DND-41 (cell line): ENCODE measurements around the gene ZNF521.

Experiments
- ATAC-seq: fragments of 200-7000 bp; cut with Tn5 transposase; 3 replicates; pipeline ENCODE4 v1.9.1; 2021; ENCODE audit warnings: low read depth; ENCODE audit not compliant: insufficient read depth
- DNase-seq: peaks from one replicate; pipeline ENCODE4 v3.0.0-alpha.2; 2020
- H2AFZ ChIP-seq: 2 replicates; pipeline ENCODE4 v1.6.0; 2012; ENCODE audit warnings: low read depth, low read length
- H3K27ac ChIP-seq: 2 replicates; pipeline ENCODE4 v1.5.1; 2012; ENCODE audit warnings: low read length, inconsistent platforms
- H3K27me3 ChIP-seq: fragments of 200-600 bp; sonication (generic); 2 replicates; pipeline ENCODE4 v1.6.0; 2012; ENCODE audit warnings: low read length, mild to moderate bottlenecking, inconsistent platforms; ENCODE audit not compliant: insufficient read depth, poor library complexity
- H3K36me3 ChIP-seq: 2 replicates; pipeline ENCODE4 v1.5.1; 2012; ENCODE audit warnings: low read length, inconsistent platforms; ENCODE audit not compliant: insufficient read depth
- H3K4me1 ChIP-seq: 2 replicates; pipeline ENCODE4 v1.5.1; 2012; ENCODE audit warnings: mild to moderate bottlenecking, low read length; ENCODE audit not compliant: insufficient read depth
- H3K4me2 ChIP-seq: 2 replicates; pipeline ENCODE4 v1.6.0; 2012; ENCODE audit warnings: mild to moderate bottlenecking, moderate library complexity, low read length, inconsistent platforms; ENCODE audit not compliant: insufficient read depth
- H3K4me3 ChIP-seq, 2 experiments: fragments of 200-600 bp in 1 of 2; shearing (Covaris generic) in 1 of 2; 2 replicates each; pipeline ENCODE4 v1.5.1; 2012 to 2016; ENCODE audit warnings: inconsistent platforms in 2 of 2, low read length in 2 of 2, mild to moderate bottlenecking in 2 of 2, low read depth in 1 of 2, moderate library complexity in 1 of 2
- H3K79me2 ChIP-seq: 2 replicates; pipeline ENCODE4 v1.6.0; 2012; ENCODE audit warnings: low read length, inconsistent platforms; ENCODE audit not compliant: insufficient read depth
- H3K9ac ChIP-seq: 2 replicates; pipeline ENCODE4 v1.6.0; 2012; ENCODE audit warnings: low read depth, mild to moderate bottlenecking, inconsistent platforms, low read length, moderate library complexity
- H3K9me3 ChIP-seq: 2 replicates; pipeline ENCODE4 v1.5.1; 2012; ENCODE audit warnings: low read length, moderate library complexity, mild to moderate bottlenecking, inconsistent platforms; ENCODE audit not compliant: insufficient read depth, severe bottlenecking
- H4K20me1 ChIP-seq: 2 replicates; pipeline ENCODE4 v1.6.0; 2012; ENCODE audit warnings: low read length; ENCODE audit not compliant: insufficient read depth
- EZH2 ChIP-seq: IDR thresholded peaks from 3 replicates; pipeline ENCODE4 v1.6.1; 2012; ENCODE audit warnings: borderline replicate concordance, low read depth, mild to moderate bottlenecking, moderate library complexity, low read length, inconsistent platforms; ENCODE audit not compliant: severe bottlenecking
- TF ChIP-seq, protein P1 (sequence below): IDR thresholded peaks from 2 replicates; pipeline ENCODE4 v1.5.1; 2012; ENCODE audit warnings: borderline replicate concordance, low read length, moderate library complexity, mild to moderate bottlenecking; ENCODE audit not compliant: poor library complexity, severe bottlenecking; ENCODE audit errors: extremely low read depth

ZNF521 gene

DNA sequence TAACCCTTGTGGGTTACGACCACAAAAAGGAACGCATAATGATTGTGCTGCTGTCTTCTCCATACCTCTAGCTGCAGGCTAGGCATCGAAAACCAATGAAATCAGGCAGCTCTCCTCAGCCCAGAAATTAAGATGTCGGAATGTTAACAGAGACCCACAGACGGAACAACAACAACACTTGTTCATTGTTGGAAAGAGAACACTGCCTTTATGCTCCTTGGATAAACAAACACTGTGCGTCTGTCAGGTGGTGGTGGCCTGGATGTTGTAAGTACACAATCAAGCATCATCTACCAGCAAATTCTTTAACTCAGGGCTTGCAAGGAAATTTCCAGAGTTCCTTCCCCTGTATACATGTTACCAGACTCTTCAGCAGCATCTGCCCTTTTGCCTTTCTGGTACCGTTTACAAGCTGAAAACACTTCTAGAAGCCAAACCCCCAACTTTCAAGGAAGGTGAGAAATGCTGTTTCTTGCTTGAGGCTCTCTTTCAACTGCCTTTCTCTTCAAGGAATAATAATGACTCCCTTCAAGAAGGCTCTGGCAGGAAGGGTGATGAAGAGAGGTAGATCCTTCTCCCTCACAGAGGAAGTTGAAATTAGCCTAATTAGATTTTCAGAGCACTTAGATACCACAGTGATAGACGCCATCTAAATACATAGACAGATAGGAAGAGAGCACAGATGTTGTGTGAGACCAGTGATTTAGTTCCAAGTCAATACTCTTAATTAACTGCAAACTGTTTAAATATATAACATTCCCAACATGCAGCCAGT lies 332.7 kb downstream of the ZNF521 start:
- TF ChIP-seq, protein P1, sequence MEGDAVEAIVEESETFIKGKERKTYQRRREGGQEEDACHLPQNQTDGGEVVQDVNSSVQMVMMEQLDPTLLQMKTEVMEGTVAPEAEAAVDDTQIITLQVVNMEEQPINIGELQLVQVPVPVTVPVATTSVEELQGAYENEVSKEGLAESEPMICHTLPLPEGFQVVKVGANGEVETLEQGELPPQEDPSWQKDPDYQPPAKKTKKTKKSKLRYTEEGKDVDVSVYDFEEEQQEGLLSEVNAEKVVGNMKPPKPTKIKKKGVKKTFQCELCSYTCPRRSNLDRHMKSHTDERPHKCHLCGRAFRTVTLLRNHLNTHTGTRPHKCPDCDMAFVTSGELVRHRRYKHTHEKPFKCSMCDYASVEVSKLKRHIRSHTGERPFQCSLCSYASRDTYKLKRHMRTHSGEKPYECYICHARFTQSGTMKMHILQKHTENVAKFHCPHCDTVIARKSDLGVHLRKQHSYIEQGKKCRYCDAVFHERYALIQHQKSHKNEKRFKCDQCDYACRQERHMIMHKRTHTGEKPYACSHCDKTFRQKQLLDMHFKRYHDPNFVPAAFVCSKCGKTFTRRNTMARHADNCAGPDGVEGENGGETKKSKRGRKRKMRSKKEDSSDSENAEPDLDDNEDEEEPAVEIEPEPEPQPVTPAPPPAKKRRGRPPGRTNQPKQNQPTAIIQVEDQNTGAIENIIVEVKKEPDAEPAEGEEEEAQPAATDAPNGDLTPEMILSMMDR = no peak
- no peak for TF ChIP-seq EZH2
- Histone ChIP-seq H3K4me1 (no peaks in the 10 kb centered on the region), H3K9me3 (no peaks in the 10 kb centered on the region), H4K20me1 (no peaks in the 10 kb centered on the region), H3K27ac (no peak overlapping the region), H3K4me3 (no peak overlapping the region), H3K4me2 (no peak overlapping the region), H3K36me3 (no peaks in the 10 kb centered on the region), H3K79me2 (no peaks in the 10 kb centered on the region), H3K9ac (no peak overlapping the region), H3K27me3 (no peaks in the 10 kb centered on the region), H2AFZ (no peak overlapping the region)
- DNase-seq (no peak), ATAC-seq (no peak)

DNA sequence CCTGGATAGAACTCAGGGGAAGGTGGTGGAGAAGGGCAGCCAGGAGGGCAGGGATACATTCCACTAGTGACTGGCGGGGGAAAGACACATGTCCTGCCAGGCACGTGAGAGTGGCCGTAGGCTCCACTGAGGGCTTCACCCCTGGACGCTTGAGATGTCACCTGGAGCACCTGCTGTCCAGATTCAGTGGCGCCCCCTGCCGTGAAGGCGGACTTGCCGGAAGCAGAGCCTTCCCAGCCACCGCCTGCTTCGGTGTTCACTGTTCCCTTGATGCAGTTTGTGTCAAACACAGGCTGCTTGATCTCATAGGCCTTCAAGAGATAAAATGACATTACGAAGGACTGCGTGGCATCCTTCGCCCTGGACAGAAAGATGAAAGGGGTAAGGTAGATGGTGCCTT lies 335.3 kb downstream of the ZNF521 start:
- Histone ChIP-seq H3K4me2 (no peak overlapping the region), H3K36me3 (no peaks in the 10 kb centered on the region), H3K27ac (no peak overlapping the region), H2AFZ (no peak overlapping the region), H3K4me1 (no peaks in the 10 kb centered on the region), H3K9ac (no peak overlapping the region), H3K4me3 (no peak overlapping the region), H3K9me3 (no peaks in the 10 kb centered on the region), H3K79me2 (no peaks in the 10 kb centered on the region), H3K27me3 (no peaks in the 10 kb centered on the region), H4K20me1 (no peaks in the 10 kb centered on the region)
- no peak for TF ChIP-seq EZH2
- TF ChIP-seq, protein P1 = no peak
- ATAC-seq (no peak), DNase-seq (no peak)

DNA sequence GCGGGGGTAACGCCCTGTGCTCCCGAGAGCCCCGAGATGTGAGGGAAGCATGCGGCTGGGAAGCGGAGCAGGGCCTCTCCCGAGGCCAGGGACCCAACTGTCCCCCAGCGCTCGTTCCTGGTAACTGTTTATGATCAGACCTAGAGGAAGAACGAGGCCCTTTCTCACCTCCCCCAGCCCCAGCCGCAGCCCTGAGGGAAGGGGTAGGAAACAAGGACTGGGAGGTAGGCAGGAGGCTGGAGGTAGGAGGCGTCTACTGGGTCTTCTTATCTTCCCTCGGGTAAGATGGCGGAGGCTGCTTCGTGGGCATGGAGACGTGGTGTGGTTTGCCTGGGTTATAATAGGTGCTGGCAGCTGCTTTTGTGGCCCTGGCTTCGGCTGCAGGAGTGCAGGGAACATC lies 335.8 kb downstream of the ZNF521 start:
- no peak overlapping the region for H3K9ac ChIP-seq
- no peak overlapping the region for H3K4me3 ChIP-seq
- H3K9me3 ChIP-seq = no peaks in the 10 kb centered on the region
- no peaks in the 10 kb centered on the region for H3K36me3 ChIP-seq
- H2AFZ ChIP-seq = no peak overlapping the region
- no peaks in the 10 kb centered on the region for H4K20me1 ChIP-seq
- H3K27ac ChIP-seq = no peak overlapping the region
- H3K4me2 ChIP-seq = no peak overlapping the region
- H3K4me1 ChIP-seq = no peaks in the 10 kb centered on the region
- TF ChIP-seq EZH2 = no peak
- TF ChIP-seq, protein P1 = no peak
- ATAC-seq = no peak
- H3K27me3 ChIP-seq = no peaks in the 10 kb centered on the region
- DNase-seq = no peak
- H3K79me2 ChIP-seq = no peaks in the 10 kb centered on the region
